Smooth muscle cell (in vitro differentiated cells): ENCODE data around the gene DDIAS. TPM values are rescaled to one million over a fixed set of nuclear protein-coding genes. Genes with fewer than 3 reads are reported as not detected.
A peak's percentile ranks its signal among the peaks of the same experiment; 100 is the strongest.

Experiments
- DNase-seq: peaks from one replicate; lab custom pipeline; 2025; ENCODE audit not compliant: unreplicated experiment; lab: John Stamatoyannopoulos, UW
- H2AFZ ChIP-seq: fragments of 200-600 bp; sonication (generic); 2 replicates; pipeline ENCODE4 v1.6.0; 2016; ENCODE audit warnings: antibody characterized with exemption, low read depth, mild to moderate bottlenecking
- H3F3A ChIP-seq: fragments of 200-600 bp; sonication (generic); 2 replicates; pipeline ENCODE4 v1.6.0; 2017; ENCODE audit warnings: antibody characterized with exemption, low read depth
- H3K27ac ChIP-seq: fragments of 200-600 bp; sonication (generic); 2 replicates; pipeline ENCODE4 v1.5.1; 2016; ENCODE audit warnings: low read depth, mild to moderate bottlenecking
- H3K27me3 ChIP-seq: fragments of 200-600 bp; sonication (generic); 2 replicates; pipeline ENCODE4 v1.6.1; 2016; ENCODE audit warnings: low read depth, mild to moderate bottlenecking
- H3K36me3 ChIP-seq: fragments of 200-600 bp; sonication (generic); 2 replicates; pipeline ENCODE4 v1.5.1; 2016; ENCODE audit warnings: low read depth
- H3K4me1 ChIP-seq: fragments of 200-600 bp; sonication (generic); 2 replicates; pipeline ENCODE4 v1.5.1; 2016; ENCODE audit warnings: low read depth
- H3K4me2 ChIP-seq: fragments of 200-600 bp; sonication (generic); 2 replicates; pipeline ENCODE4 v1.6.0; 2016; ENCODE audit warnings: mild to moderate bottlenecking
- H3K4me3 ChIP-seq: fragments of 200-600 bp; sonication (generic); 2 replicates; pipeline ENCODE4 v1.5.1; 2016; ENCODE audit warnings: mild to moderate bottlenecking
- H3K79me2 ChIP-seq: fragments of 200-600 bp; sonication (generic); 2 replicates; pipeline ENCODE4 v1.6.0; 2016; ENCODE audit warnings: low read depth, mild to moderate bottlenecking
- H3K9ac ChIP-seq: fragments of 200-600 bp; sonication (generic); 2 replicates; pipeline ENCODE4 v1.6.0; 2016; ENCODE audit warnings: low read depth
- H3K9me3 ChIP-seq: fragments of 200-600 bp; sonication (generic); replicated peaks from 2 replicates; pipeline ENCODE4 v1.5.1; 2016; ENCODE audit warnings: low read depth
- H4K20me1 ChIP-seq: fragments of 200-600 bp; sonication (generic); 2 replicates; pipeline ENCODE4 v1.6.0; 2016; ENCODE audit warnings: low read depth
- WGBS: methylation state at CpG from one replicate; pipeline ENCODE4 v1.1.7; 2016; ENCODE audit warnings: low lambda C conversion rate; 5-methylcytosine and 5-hydroxymethylcytosine counted together
- polyA plus RNA-seq: library from polyadenylated mRNA; unstranded; fragments of >200 nt; fragmentation: Nextera tagmentation; extraction: Ambion mirVana; gene quantifications from 2 replicates; pipeline ENCODE4 v1.2.1, GENCODE V29; 2016
- total RNA-seq: library from RNA; depleted of rRNA; stranded (reverse); fragments of >200 nt; gene quantifications from 2 replicates; pipeline ENCODE4 v1.2.3, GENCODE V29; 2014
- TF ChIP-seq, protein P1 (sequence below): fragments of 200-600 bp; sonication (generic); IDR thresholded peaks from 2 replicates; pipeline ENCODE4 v1.5.1; 2017; ENCODE audit warnings: borderline replicate concordance, mild to moderate bottlenecking, antibody characterized with exemption; ENCODE audit not compliant: insufficient read depth, poor library complexity, severe bottlenecking

The DDIAS gene
- total and polyA plus RNA-seq, 2 experiments from 2014 or later = 3.1 to 5.9 TPM

DNA sequence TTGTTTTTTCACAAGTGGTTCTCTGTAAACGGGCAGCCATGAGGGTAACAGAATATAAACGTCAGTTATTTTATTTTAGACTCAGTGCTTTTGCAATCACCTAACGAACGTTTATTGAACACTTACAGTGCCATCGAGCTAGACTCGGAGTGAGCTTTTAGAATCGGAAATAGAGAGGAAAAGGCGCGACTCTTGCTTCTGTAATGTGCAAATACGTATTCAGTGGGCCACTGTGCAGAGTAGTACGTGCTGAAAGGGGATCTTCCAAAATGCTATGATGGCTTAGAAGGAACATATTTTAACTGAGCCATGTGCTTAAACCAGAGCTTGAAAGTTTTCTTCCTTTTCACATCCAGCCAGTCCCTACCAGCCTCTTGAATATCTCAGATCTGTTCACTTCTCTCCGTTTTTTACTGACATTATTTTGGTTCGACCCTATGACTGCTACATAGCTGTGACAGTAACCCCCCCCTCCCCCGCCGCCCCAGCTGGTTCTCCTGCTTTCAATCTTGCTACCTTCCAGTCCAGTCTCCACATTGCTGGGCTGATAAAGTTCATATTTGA, 468 bp downstream of the DDIAS start:
- Histone ChIP-seq H3K4me2 (peak overlapping the region; percentile 93), H3F3A (no peaks in the 10 kb centered on the region), H3K79me2 (peaks cover 28% of the 10 kb centered on the region), H3K4me1 (peaks cover 7% of the 10 kb centered on the region), H3K9me3 (no peaks in the 10 kb centered on the region), H2AFZ (peak overlapping the region; percentile 93), H3K36me3 (no peaks in the 10 kb centered on the region), H4K20me1 (no peaks in the 10 kb centered on the region), H3K4me3 (peak overlapping the region; percentile 75), H3K9ac (peak overlapping the region; percentile 9), H3K27me3 (no peaks in the 10 kb centered on the region), H3K27ac (no peak overlapping the region)
- TF ChIP-seq, protein P1, sequence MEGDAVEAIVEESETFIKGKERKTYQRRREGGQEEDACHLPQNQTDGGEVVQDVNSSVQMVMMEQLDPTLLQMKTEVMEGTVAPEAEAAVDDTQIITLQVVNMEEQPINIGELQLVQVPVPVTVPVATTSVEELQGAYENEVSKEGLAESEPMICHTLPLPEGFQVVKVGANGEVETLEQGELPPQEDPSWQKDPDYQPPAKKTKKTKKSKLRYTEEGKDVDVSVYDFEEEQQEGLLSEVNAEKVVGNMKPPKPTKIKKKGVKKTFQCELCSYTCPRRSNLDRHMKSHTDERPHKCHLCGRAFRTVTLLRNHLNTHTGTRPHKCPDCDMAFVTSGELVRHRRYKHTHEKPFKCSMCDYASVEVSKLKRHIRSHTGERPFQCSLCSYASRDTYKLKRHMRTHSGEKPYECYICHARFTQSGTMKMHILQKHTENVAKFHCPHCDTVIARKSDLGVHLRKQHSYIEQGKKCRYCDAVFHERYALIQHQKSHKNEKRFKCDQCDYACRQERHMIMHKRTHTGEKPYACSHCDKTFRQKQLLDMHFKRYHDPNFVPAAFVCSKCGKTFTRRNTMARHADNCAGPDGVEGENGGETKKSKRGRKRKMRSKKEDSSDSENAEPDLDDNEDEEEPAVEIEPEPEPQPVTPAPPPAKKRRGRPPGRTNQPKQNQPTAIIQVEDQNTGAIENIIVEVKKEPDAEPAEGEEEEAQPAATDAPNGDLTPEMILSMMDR = no peak
- WGBS = 1% methylated on average over 15 of the region's 15 CpGs
- DNase-seq = no peak

DNA sequence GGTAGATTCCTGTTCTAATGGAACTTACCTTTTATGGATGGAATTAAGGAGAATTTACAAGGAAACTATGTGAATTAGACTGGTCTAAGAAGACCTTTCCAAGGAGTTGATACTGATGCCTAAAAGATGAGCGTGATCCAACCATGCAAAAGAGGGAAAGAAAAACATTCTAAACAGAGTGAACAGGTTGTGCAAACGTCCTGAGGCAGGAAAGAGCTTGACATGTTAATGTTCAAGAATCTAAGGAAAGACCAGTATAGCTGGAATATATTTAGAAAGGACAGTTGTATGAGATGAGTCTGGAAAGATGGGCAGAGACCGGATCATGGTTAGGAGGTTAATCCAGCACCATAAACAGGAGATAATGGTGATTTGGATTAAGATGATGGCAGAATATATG, 1.3 kb downstream of the DDIAS start:
- TF ChIP-seq, protein P1 = no peak
- H3K9ac ChIP-seq = no peak overlapping the region
- no peaks in the 10 kb centered on the region for H3K27me3 ChIP-seq

DNA sequence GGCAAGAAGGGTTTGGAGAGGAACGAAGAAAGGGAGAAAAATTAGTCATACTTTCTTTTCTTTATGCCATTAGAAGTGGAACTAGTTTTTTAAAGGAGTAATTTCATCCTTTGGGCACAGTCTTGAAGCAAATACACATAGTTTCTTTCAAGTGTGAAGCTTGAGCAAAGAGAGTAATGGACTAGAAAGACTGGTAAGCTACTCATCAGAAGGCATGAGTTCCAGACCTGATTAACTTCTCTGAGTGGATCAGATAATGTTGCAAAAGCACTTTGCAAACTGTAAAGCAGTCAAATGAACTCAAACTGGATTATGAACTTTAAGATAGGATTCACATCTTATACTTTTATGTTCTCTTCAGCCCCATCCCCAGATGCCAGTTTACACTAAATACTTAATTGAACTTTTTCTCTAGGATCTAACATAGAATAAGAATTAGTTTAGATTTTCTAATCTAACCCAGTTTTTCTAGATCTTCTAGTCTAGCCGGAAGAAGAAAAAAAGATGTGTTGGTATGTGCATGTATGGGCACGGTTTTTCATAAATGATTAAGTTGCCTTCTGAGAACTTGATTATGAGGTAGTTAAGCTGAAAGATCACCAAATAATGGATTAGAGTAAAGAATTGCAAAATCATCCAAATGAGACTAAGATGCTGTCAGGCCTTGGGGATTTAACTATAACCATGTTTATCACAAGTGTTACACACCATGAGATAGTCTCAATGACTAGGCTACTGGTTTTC, 2.5 kb downstream of the DDIAS start:
- Histone ChIP-seq H3K27ac (no peak overlapping the region), H3K4me1 (peaks cover 6% of the 10 kb centered on the region), H3K9ac (no peak overlapping the region), H3F3A (no peaks in the 10 kb centered on the region), H3K36me3 (no peaks in the 10 kb centered on the region), H4K20me1 (no peaks in the 10 kb centered on the region), H3K4me2 (no peak overlapping the region), H3K9me3 (no peaks in the 10 kb centered on the region), H2AFZ (no peak overlapping the region), H3K4me3 (no peak overlapping the region), H3K27me3 (no peaks in the 10 kb centered on the region), H3K79me2 (peaks cover 9% of the 10 kb centered on the region)
- WGBS = 78% methylated on average over 3 of the region's 3 CpGs
- TF ChIP-seq, protein P1 = no peak
- DNase-seq = no peak

More for the DNA sequence above, 1.3 kb downstream of the DDIAS start:
- WGBS = 81% methylated on average over 3 of the region's 3 CpGs
- H2AFZ ChIP-seq = no peak overlapping the region
- H3K9me3 ChIP-seq = no peaks in the 10 kb centered on the region
- peaks cover 20% of the 10 kb centered on the region for H3K79me2 ChIP-seq
- H3K4me3 ChIP-seq = no peak overlapping the region
- no peak for DNase-seq
- no peaks in the 10 kb centered on the region for H3K36me3 ChIP-seq
- H4K20me1 ChIP-seq = no peaks in the 10 kb centered on the region
- no peak overlapping the region for H3K4me2 ChIP-seq
- no peak overlapping the region for H3K27ac ChIP-seq
- H3K4me1 ChIP-seq = peaks cover 7% of the 10 kb centered on the region
- H3F3A ChIP-seq = no peaks in the 10 kb centered on the region
